NCI-H146 treated with DMSO at 0.1 percent for 48 hours (cell line): Measurements from ENCODE around the gene RPH3AL.
A peak's percentile ranks its signal among the peaks of the same experiment; 100 is the strongest.
"Not testable (repeated sequence)": the region's sequence is repeated elsewhere in the genome, so short reads cannot be mapped to it uniquely, and the experiment has no call there.

ENCODE experiments used
- DNase-seq: peaks from one replicate; lab custom pipeline; 2025; ENCODE audit not compliant: unreplicated experiment; lab: John Stamatoyannopoulos, UW

The RPH3AL gene

GRCh38 chr17:379531-380465 is 27.2 kb upstream of the RPH3AL start:
- DNase-seq: no peak

GRCh38 chr17:378068-378467 is 25.5 kb upstream of the RPH3AL start:
- no peak for DNase-seq

- DNase-seq: peak; percentile 16
Observed at GRCh38 chr17:376936-377863, 24.6 kb upstream of the RPH3AL start.

- no peak for DNase-seq
Observed at GRCh38 chr17:373613-374230, 21.1 kb upstream of the RPH3AL start.

- no peak for DNase-seq
Observed at GRCh38 chr17:372157-373152, 19.8 kb upstream of the RPH3AL start.

- DNase-seq: no peak
Observed at GRCh38 chr17:371583-371982, 19.0 kb upstream of the RPH3AL start.

GRCh38 chr17:367656-368055 is 15.0 kb upstream of the RPH3AL start:
- not testable (repeated sequence) for DNase-seq

GRCh38 chr17:366657-367615 is 14.3 kb upstream of the RPH3AL start:
- not testable (repeated sequence) for DNase-seq

GRCh38 chr17:364766-365165 is 12.2 kb upstream of the RPH3AL start:
- DNase-seq: no peak

GRCh38 chr17:364308-364707 is 11.7 kb upstream of the RPH3AL start:
- DNase-seq: no peak

- no peak for DNase-seq
Observed at GRCh38 chr17:362721-363120, 10.1 kb upstream of the RPH3AL start.

- DNase-seq: no peak
Observed at GRCh38 chr17:360092-360750, 7.6 kb upstream of the RPH3AL start.

GRCh38 chr17:358491-359151 is 6.0 kb upstream of the RPH3AL start:
- DNase-seq: no peak

GRCh38 chr17:357644-358043 is 5.0 kb upstream of the RPH3AL start:
- DNase-seq: no peak

- DNase-seq: no peak
Observed at GRCh38 chr17:356671-357434, 4.2 kb upstream of the RPH3AL start.

GRCh38 chr17:354651-355556 is 2.3 kb upstream of the RPH3AL start:
- no peak for DNase-seq
